Karpas-422 (cell line): ENCODE measurements around the gene RC3H2. TPM values are rescaled to one million over a fixed set of nuclear protein-coding genes. Genes with fewer than 3 reads are reported as not detected.

Source experiments
- DNase-seq: peaks from one replicate; pipeline ENCODE4 v3.0.0-alpha.2; 2015
- H2AFZ ChIP-seq: fragments of 200-600 bp; sonication (generic); 2 replicates; pipeline ENCODE4 v1.6.1; 2014; ENCODE audit warnings: antibody characterized with exemption, low read length, mixed read lengths
- H3K27ac ChIP-seq: fragments of 200-600 bp; sonication (generic); 2 replicates; pipeline ENCODE4 v1.5.1; 2014; ENCODE audit warnings: mild to moderate bottlenecking, low read length, moderate library complexity
- H3K27me3 ChIP-seq: fragments of 200-600 bp; sonication (generic); 2 replicates; pipeline ENCODE4 v1.6.1; 2014; ENCODE audit warnings: low read length, mixed read lengths
- H3K36me3 ChIP-seq: fragments of 200-600 bp; sonication (generic); 2 replicates; pipeline ENCODE4 v1.6.1; 2014; ENCODE audit warnings: low read length, mixed read lengths; ENCODE audit not compliant: insufficient read depth
- H3K4me1 ChIP-seq: fragments of 200-600 bp; sonication (generic); 2 replicates; pipeline ENCODE4 v1.6.1; 2014; ENCODE audit warnings: mild to moderate bottlenecking, low read length, mixed read lengths
- H3K4me2 ChIP-seq: fragments of 200-600 bp; sonication (generic); 2 replicates; pipeline ENCODE4 v1.6.1; 2014; ENCODE audit warnings: low read length, low read depth, mild to moderate bottlenecking; ENCODE audit not compliant: poor library complexity, severe bottlenecking
- H3K4me3 ChIP-seq: fragments of 200-600 bp; sonication (generic); 2 replicates; pipeline ENCODE4 v1.5.1; 2014; ENCODE audit warnings: mild to moderate bottlenecking, antibody characterized with exemption, low read length, mixed read lengths
- H3K79me2 ChIP-seq: fragments of 200-600 bp; sonication (generic); 2 replicates; pipeline ENCODE4 v1.6.1; 2014; ENCODE audit warnings: mild to moderate bottlenecking, low read length, mixed read lengths
- H3K9ac ChIP-seq: fragments of 200-600 bp; sonication (generic); 2 replicates; pipeline ENCODE4 v1.6.0; 2014; ENCODE audit warnings: low read length
- H3K9me2 ChIP-seq: fragments of 200-600 bp; sonication (generic), shearing (Covaris generic); replicated peaks from 2 replicates; pipeline ENCODE4 v1.6.0; 2014; ENCODE audit warnings: mild to moderate bottlenecking, low read length, moderate library complexity; ENCODE audit not compliant: insufficient read depth
- H3K9me3 ChIP-seq: fragments of 300-700, 200-600 bp; sonication (generic); 2 replicates; pipeline ENCODE4 v1.6.1; 2014; ENCODE audit warnings: low read length, mixed read lengths
- H4K20me1 ChIP-seq: fragments of 200-600 bp; sonication (generic); 2 replicates; pipeline ENCODE4 v1.6.1; 2014; ENCODE audit warnings: mild to moderate bottlenecking, antibody characterized with exemption, low read length, low read depth; ENCODE audit not compliant: insufficient read depth
- total RNA-seq: library from RNA; depleted of rRNA; stranded (reverse); fragments of >200 nt; shearing (Covaris generic); gene quantifications from 2 replicates; pipeline ENCODE4 v1.2.3, GENCODE V29; 2014; ENCODE audit warnings: low replicate concordance; rRNA removed

RC3H2 gene, protein sequence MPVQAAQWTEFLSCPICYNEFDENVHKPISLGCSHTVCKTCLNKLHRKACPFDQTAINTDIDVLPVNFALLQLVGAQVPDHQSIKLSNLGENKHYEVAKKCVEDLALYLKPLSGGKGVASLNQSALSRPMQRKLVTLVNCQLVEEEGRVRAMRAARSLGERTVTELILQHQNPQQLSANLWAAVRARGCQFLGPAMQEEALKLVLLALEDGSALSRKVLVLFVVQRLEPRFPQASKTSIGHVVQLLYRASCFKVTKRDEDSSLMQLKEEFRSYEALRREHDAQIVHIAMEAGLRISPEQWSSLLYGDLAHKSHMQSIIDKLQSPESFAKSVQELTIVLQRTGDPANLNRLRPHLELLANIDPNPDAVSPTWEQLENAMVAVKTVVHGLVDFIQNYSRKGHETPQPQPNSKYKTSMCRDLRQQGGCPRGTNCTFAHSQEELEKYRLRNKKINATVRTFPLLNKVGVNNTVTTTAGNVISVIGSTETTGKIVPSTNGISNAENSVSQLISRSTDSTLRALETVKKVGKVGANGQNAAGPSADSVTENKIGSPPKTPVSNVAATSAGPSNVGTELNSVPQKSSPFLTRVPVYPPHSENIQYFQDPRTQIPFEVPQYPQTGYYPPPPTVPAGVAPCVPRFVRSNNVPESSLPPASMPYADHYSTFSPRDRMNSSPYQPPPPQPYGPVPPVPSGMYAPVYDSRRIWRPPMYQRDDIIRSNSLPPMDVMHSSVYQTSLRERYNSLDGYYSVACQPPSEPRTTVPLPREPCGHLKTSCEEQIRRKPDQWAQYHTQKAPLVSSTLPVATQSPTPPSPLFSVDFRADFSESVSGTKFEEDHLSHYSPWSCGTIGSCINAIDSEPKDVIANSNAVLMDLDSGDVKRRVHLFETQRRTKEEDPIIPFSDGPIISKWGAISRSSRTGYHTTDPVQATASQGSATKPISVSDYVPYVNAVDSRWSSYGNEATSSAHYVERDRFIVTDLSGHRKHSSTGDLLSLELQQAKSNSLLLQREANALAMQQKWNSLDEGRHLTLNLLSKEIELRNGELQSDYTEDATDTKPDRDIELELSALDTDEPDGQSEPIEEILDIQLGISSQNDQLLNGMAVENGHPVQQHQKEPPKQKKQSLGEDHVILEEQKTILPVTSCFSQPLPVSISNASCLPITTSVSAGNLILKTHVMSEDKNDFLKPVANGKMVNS
- total RNA-seq = 58.5 and 93.8 TPM in 2 replicates

DNA sequence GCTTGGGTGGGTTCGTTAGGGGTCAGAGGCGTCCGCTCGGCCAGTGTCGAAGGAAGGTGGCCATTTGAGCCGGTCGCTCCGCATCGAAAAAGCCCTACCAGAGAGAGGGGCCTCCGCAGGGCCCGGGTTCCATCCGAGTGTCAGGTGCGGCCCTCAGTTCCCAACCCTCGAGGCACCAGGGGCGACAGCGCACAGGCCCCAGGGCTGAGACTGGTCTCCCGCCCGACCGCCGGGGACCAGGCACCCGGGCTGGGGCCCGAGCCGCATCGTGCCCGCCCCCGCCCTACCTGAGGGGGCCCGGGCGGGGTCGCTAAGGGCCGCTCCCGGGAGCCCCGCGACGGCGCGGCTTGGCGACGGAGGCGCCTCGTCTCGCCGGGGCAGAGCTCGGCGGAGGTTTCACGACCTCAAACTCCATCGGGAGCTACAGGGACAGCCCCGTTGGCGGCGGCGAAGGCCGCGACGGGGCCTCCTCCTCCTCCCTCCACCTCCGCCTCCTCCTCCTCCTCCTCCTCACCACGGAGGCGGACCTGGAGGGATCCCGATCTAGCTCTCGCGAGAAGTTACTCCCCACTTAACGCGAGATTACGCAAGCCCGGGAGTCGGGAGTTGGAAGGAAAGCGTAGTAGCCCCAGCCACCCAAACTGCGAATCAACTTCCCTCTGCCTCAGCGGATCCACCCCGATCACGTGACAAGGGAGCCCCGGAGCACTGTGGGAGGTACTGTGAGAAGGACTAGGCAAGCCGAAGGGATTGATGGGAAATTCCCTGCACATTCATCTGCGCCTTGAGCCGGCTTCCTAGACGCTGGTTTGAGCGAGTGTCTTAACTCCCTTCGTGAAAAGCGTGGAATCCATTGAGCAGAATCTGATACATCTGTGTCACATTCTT is at the start of gene RC3H2:
TSS of gene RC3H2 (minus strand) at position 537 of the 888 bp plus-strand sequence. CDS start 7,850 bp downstream, outside the sequence.
- H3K4me1 ChIP-seq = peaks cover 39% of the 10 kb centered on the region
- no peaks in the 10 kb centered on the region for H3K9me3 ChIP-seq
- no peaks in the 10 kb centered on the region for H4K20me1 ChIP-seq
- H3K27ac ChIP-seq = peak within 1 kb of the TSS; percentile 98
- H3K79me2 ChIP-seq = peaks cover 67% of the 10 kb centered on the region
- H3K4me2 ChIP-seq = peak within 1 kb of the TSS; percentile 100
- H2AFZ ChIP-seq = peak within 1 kb of the TSS; percentile 63
- H3K4me3 ChIP-seq = peak within 1 kb of the TSS; percentile 96
- peaks cover 14% of the 10 kb centered on the region for H3K36me3 ChIP-seq
- H3K27me3 ChIP-seq = no peaks in the 10 kb centered on the region
- peak; percentile 99 for DNase-seq
- H3K9me2 ChIP-seq = no peaks in the 10 kb centered on the region
- peak within 1 kb of the TSS; percentile 93 for H3K9ac ChIP-seq

DNA sequence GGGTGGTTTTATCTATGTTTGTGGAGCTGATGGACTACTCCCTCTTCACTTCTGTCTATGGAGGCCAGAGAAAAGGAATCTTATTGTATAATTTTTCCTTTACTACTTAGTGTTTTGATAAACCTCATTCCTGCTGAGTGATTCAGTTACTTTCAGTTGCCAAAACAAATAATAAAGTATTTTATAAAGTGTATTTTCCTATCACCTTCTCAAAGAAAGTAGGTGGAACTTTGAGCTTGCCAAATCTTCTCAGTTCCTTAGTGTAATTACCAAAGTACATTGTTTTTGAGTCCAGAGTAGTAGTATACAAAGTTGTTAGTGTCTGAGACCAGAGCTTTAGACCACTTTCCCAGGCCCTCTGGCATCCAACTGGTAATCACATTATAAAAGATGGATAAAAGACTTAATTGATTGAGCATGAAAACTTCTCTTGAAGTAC is 49.1 kb upstream of the RC3H2 start:
- Histone ChIP-seq H3K79me2 (peaks cover 84% of the 10 kb centered on the region), H3K4me1 (0 out of 2 replicates have a peak, but pooled peaks cover 4% of the 10 kb centered on the region), H2AFZ (no peak overlapping the region), H3K36me3 (peaks cover 31% of the 10 kb centered on the region), H3K27ac (no peak overlapping the region), H3K9me3 (no peaks in the 10 kb centered on the region), H4K20me1 (no peaks in the 10 kb centered on the region), H3K4me2 (no peak overlapping the region), H3K4me3 (no peak overlapping the region), H3K9ac (no peak overlapping the region), H3K27me3 (no peaks in the 10 kb centered on the region), H3K9me2 (no peaks in the 10 kb centered on the region)
- no peak for DNase-seq

- H3K9me3 ChIP-seq = no peaks in the 10 kb centered on the region
- H3K27ac ChIP-seq = no peak overlapping the region
- 0 out of 2 replicates have a peak, but pooled peaks cover 4% of the 10 kb centered on the region for H3K4me1 ChIP-seq
- peaks cover 97% of the 10 kb centered on the region for H3K79me2 ChIP-seq
- no peak for DNase-seq
- no peaks in the 10 kb centered on the region for H3K9me2 ChIP-seq
- no peak overlapping the region for H3K4me3 ChIP-seq
- H2AFZ ChIP-seq = no peak overlapping the region
- H3K4me2 ChIP-seq = no peak overlapping the region
- peaks cover 26% of the 10 kb centered on the region for H3K36me3 ChIP-seq
- H3K9ac ChIP-seq = no peak overlapping the region
- H3K27me3 ChIP-seq = no peaks in the 10 kb centered on the region
- H4K20me1 ChIP-seq = no peaks in the 10 kb centered on the region
These were observed 45.9 kb upstream of the RC3H2 start for GRCh38 chr9:122951056-122951455.

- peaks cover 27% of the 10 kb centered on the region; the same call in 1 of the 2 replicates for H3K36me3 ChIP-seq
- no peaks in the 10 kb centered on the region for H4K20me1 ChIP-seq
- no peaks in the 10 kb centered on the region for H3K9me2 ChIP-seq
- no peak overlapping the region for H3K27ac ChIP-seq
- H3K9me3 ChIP-seq = no peaks in the 10 kb centered on the region
- H3K27me3 ChIP-seq = no peaks in the 10 kb centered on the region
- peaks cover 7% of the 10 kb centered on the region; the same call in 1 of the 2 replicates for H3K4me1 ChIP-seq
- H3K4me3 ChIP-seq = no peak overlapping the region
- H3K9ac ChIP-seq = no peak overlapping the region
- DNase-seq = no peak
- H3K4me2 ChIP-seq = no peak overlapping the region
- H3K79me2 ChIP-seq = peaks cover 97% of the 10 kb centered on the region
- no peak overlapping the region for H2AFZ ChIP-seq
These were observed 45.1 kb upstream of the RC3H2 start for GRCh38 chr9:122950263-122950662.

DNA sequence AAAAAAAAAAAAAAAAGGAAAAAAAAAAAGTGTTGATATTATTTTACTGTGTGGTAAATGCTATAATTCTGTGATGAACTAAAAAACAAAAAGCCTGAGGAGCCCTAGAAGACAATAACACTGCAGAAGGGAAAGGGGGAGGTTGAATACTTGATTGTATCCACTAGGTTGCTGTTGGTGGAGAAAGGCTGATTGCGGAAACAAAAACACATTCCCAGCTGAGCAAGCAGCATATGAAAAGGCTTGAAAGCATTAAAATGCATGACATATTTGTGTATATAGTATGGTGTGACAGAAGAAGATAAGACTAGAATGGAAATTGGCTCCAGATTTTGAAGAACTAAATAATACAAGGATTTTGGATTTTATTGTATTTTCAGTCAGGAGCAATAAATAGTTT is 44.5 kb upstream of the RC3H2 start:
- Histone ChIP-seq H3K9ac (no peak overlapping the region), H3K4me2 (no peak overlapping the region), H3K4me3 (no peak overlapping the region), H3K27ac (no peak overlapping the region), H3K9me3 (no peaks in the 10 kb centered on the region), H2AFZ (no peak overlapping the region), H3K27me3 (no peaks in the 10 kb centered on the region), H3K4me1 (peaks cover 7% of the 10 kb centered on the region), H4K20me1 (no peaks in the 10 kb centered on the region), H3K9me2 (no peaks in the 10 kb centered on the region), H3K79me2 (peaks cover 97% of the 10 kb centered on the region), H3K36me3 (peaks cover 25% of the 10 kb centered on the region; the same call in 1 of the 2 replicates)
- no peak for DNase-seq

- H3K9ac ChIP-seq = no peak overlapping the region
- no peak overlapping the region for H3K27ac ChIP-seq
- H3K9me3 ChIP-seq = no peaks in the 10 kb centered on the region
- H3K4me2 ChIP-seq = no peak overlapping the region
- H3K9me2 ChIP-seq = no peaks in the 10 kb centered on the region
- H3K79me2 ChIP-seq = peaks cover 97% of the 10 kb centered on the region
- H3K4me1 ChIP-seq = peaks cover 4% of the 10 kb centered on the region
- DNase-seq = no peak
- no peaks in the 10 kb centered on the region for H4K20me1 ChIP-seq
- H3K4me3 ChIP-seq = no peak overlapping the region
- no peak overlapping the region for H2AFZ ChIP-seq
- no peaks in the 10 kb centered on the region for H3K27me3 ChIP-seq
- peaks cover 27% of the 10 kb centered on the region; the same call in 1 of the 2 replicates for H3K36me3 ChIP-seq
These were observed 43.2 kb upstream of the RC3H2 start for GRCh38 chr9:122948313-122948712.

GRCh38 chr9:122946461-122947005 is 41.4 kb upstream of the RC3H2 start:
- Histone ChIP-seq H3K4me2 (no peak overlapping the region), H3K27me3 (no peaks in the 10 kb centered on the region), H4K20me1 (peaks cover 5% of the 10 kb centered on the region), H3K9ac (no peak overlapping the region), H3K79me2 (peaks cover 100% of the 10 kb centered on the region), H3K4me3 (no peak overlapping the region), H3K9me2 (no peaks in the 10 kb centered on the region), H3K36me3 (peaks cover 27% of the 10 kb centered on the region; the same call in 1 of the 2 replicates), H2AFZ (no peak overlapping the region), H3K4me1 (peaks cover 16% of the 10 kb centered on the region), H3K9me3 (no peaks in the 10 kb centered on the region), H3K27ac (no peak overlapping the region)
- DNase-seq = no peak
